HEK293 (cell line): Measurements from ENCODE around the gene MBNL2.

Source experiments
- GLI4 ChIP-seq: fragments of 450-650 bp; formaldehyde crosslinking; IDR thresholded peaks from 2 replicates; pipeline ENCODE4 v1.5.1; 2016; ENCODE audit warnings: missing biosample characterization, missing genetic modification characterization
- IKZF3 ChIP-seq: fragments of 450-650 bp; IDR thresholded peaks from 2 replicates; pipeline ENCODE4 v1.5.0; 2018; ENCODE audit warnings: missing biosample characterization, mild to moderate bottlenecking, missing genetic modification characterization, moderate library complexity
- KLF8 ChIP-seq: fragments of 450-650 bp; formaldehyde crosslinking; IDR thresholded peaks from 2 replicates; pipeline ENCODE4 v1.5.1; 2016; ENCODE audit warnings: missing biosample characterization, missing genetic modification characterization
- OSR2 ChIP-seq: fragments of 450-650 bp; formaldehyde crosslinking; IDR thresholded peaks from 2 replicates; pipeline ENCODE4 v1.5.1; 2016; ENCODE audit warnings: missing biosample characterization, missing genetic modification characterization
- SP3 ChIP-seq: fragments of 450-650 bp; formaldehyde crosslinking; IDR thresholded peaks from 2 replicates; pipeline ENCODE4 v1.5.1; 2016; ENCODE audit warnings: missing biosample characterization, missing genetic modification characterization
- ZBTB48 ChIP-seq: fragments of 450-650 bp; formaldehyde crosslinking; IDR thresholded peaks from 2 replicates; pipeline ENCODE4 v1.5.1; 2016; ENCODE audit warnings: missing biosample characterization, missing genetic modification characterization
- ZFHX2 ChIP-seq: fragments of 450-650 bp; formaldehyde crosslinking; conservative IDR thresholded peaks from 2 replicates; pipeline ENCODE4 v1.5.1; 2016; ENCODE audit warnings: missing biosample characterization, missing genetic modification characterization
- ZNF133 ChIP-seq: fragments of 450-650 bp; formaldehyde crosslinking; IDR thresholded peaks from 2 replicates; pipeline ENCODE4 v1.5.1; 2016; ENCODE audit warnings: missing biosample characterization, missing genetic modification characterization
- ZNF140 ChIP-seq: fragments of 450-650 bp; formaldehyde crosslinking; IDR thresholded peaks from 2 replicates; pipeline ENCODE4 v1.5.1; 2016; ENCODE audit warnings: missing biosample characterization, missing genetic modification characterization
- ZNF16 ChIP-seq: fragments of 450-650 bp; formaldehyde crosslinking; IDR thresholded peaks from 2 replicates; pipeline ENCODE4 v1.5.1; 2016; ENCODE audit warnings: low read depth, missing biosample characterization, missing genetic modification characterization
- ZNF202 ChIP-seq: fragments of 450-650 bp; formaldehyde crosslinking; IDR thresholded peaks from 2 replicates; pipeline ENCODE4 v1.5.1; 2016; ENCODE audit warnings: missing biosample characterization, missing genetic modification characterization, borderline replicate concordance
- ZNF274 ChIP-seq, 2 experiments: fragments of 200-500 bp in 1 of 2; fragments of 450-650 bp in 1 of 2; sonication (Bioruptor generic) in 1 of 2; formaldehyde crosslinking in 1 of 2; IDR thresholded peaks; 2 replicates each; pipeline versions ENCODE4 v1.5.1 to v1.6.1; 2014 to 2016; ENCODE audit warnings: borderline replicate concordance in 1 of 2, inconsistent platforms in 1 of 2, low read length in 1 of 2, missing biosample characterization in 1 of 2, missing genetic modification characterization in 1 of 2
- ZNF350 ChIP-seq: fragments of 450-650 bp; formaldehyde crosslinking; IDR thresholded peaks from 2 replicates; pipeline ENCODE4 v1.5.0; 2017; ENCODE audit warnings: missing biosample characterization, mild to moderate bottlenecking, missing genetic modification characterization
- ZNF37A ChIP-seq: fragments of 450-650 bp; IDR thresholded peaks from 2 replicates; pipeline ENCODE4 v1.5.1; 2018; ENCODE audit warnings: missing biosample characterization, missing genetic modification characterization
- ZNF391 ChIP-seq: fragments of 450-650 bp; formaldehyde crosslinking; IDR thresholded peaks from 2 replicates; pipeline ENCODE4 v1.5.1; 2016; ENCODE audit warnings: low read depth, missing biosample characterization, missing genetic modification characterization, borderline replicate concordance
- ZNF423 ChIP-seq: fragments of 450-650 bp; formaldehyde crosslinking; IDR thresholded peaks from 2 replicates; pipeline ENCODE4 v1.5.1; 2016; ENCODE audit warnings: missing biosample characterization, missing genetic modification characterization
- ZNF426 ChIP-seq: fragments of 450-650 bp; formaldehyde crosslinking; IDR thresholded peaks from 2 replicates; pipeline ENCODE4 v1.5.1; 2017; ENCODE audit warnings: missing biosample characterization, missing genetic modification characterization, mild to moderate bottlenecking, inconsistent platforms, moderate library complexity
- ZNF514 ChIP-seq: fragments of 450-650 bp; formaldehyde crosslinking; IDR thresholded peaks from 2 replicates; pipeline ENCODE4 v1.5.1; 2016; ENCODE audit warnings: missing biosample characterization, missing genetic modification characterization
- ZNF561 ChIP-seq: fragments of 450-650 bp; IDR thresholded peaks from 2 replicates; pipeline ENCODE4 v1.5.1; 2018; ENCODE audit warnings: missing biosample characterization, missing genetic modification characterization, borderline replicate concordance
- ZNF571 ChIP-seq: fragments of 450-650 bp; formaldehyde crosslinking; IDR thresholded peaks from 2 replicates; pipeline ENCODE4 v1.5.0; 2017; ENCODE audit warnings: missing biosample characterization, missing genetic modification characterization
- ZNF600 ChIP-seq: fragments of 450-650 bp; formaldehyde crosslinking; IDR thresholded peaks from 2 replicates; pipeline ENCODE4 v1.5.1; 2016; ENCODE audit warnings: missing biosample characterization, missing genetic modification characterization
- ZNF626 ChIP-seq: fragments of 450-650 bp; sonication (Bioruptor Pico); formaldehyde crosslinking; IDR thresholded peaks from 2 replicates; pipeline ENCODE4 v1.5.1; 2018; ENCODE audit warnings: missing biosample characterization, missing genetic modification characterization, inconsistent platforms
- ZNF654 ChIP-seq: fragments of 450-650 bp; formaldehyde crosslinking; IDR thresholded peaks from 2 replicates; pipeline ENCODE4 v1.5.1; 2016; ENCODE audit warnings: low read depth, missing biosample characterization, missing genetic modification characterization
- ZNF658 ChIP-seq: fragments of 450-650 bp; formaldehyde crosslinking; IDR thresholded peaks from 2 replicates; pipeline ENCODE4; 2016; ENCODE audit warnings: missing biosample characterization, missing genetic modification characterization
- ZNF670 ChIP-seq: fragments of 450-650 bp; formaldehyde crosslinking; IDR thresholded peaks from 2 replicates; pipeline ENCODE4 v1.5.1; 2016; ENCODE audit warnings: missing biosample characterization, missing genetic modification characterization, low read depth
- ZNF768 ChIP-seq: fragments of 450-650 bp; formaldehyde crosslinking; IDR thresholded peaks from 2 replicates; pipeline ENCODE4 v1.5.1; 2018; ENCODE audit warnings: missing biosample characterization, mild to moderate bottlenecking, missing genetic modification characterization
- ZNF776 ChIP-seq: fragments of 450-650 bp; formaldehyde crosslinking; IDR thresholded peaks from 2 replicates; pipeline ENCODE4 v1.5.0; 2017; ENCODE audit warnings: missing biosample characterization, missing genetic modification characterization, borderline replicate concordance
- ZNF777 ChIP-seq: fragments of 450-650 bp; formaldehyde crosslinking; IDR thresholded peaks from 2 replicates; pipeline ENCODE4 v1.5.1; 2017; ENCODE audit warnings: missing biosample characterization, missing genetic modification characterization, borderline replicate concordance
- TF ChIP-seq, protein P1 (sequence below): fragments of 450-650 bp; formaldehyde crosslinking; IDR thresholded peaks from 2 replicates; pipeline ENCODE4 v1.5.1; 2016; ENCODE audit warnings: missing biosample characterization, missing genetic modification characterization
- TF ChIP-seq, protein P2 (sequence below): fragments of 450-650 bp; formaldehyde crosslinking; IDR thresholded peaks from 2 replicates; pipeline ENCODE4 v1.5.1; 2017; ENCODE audit warnings: missing biosample characterization, missing genetic modification characterization
- TF ChIP-seq, protein P3 (sequence below): fragments of 450-650 bp; formaldehyde crosslinking; IDR thresholded peaks from 2 replicates; pipeline ENCODE4 v1.5.1; 2016; ENCODE audit warnings: missing biosample characterization, missing genetic modification characterization
- TF ChIP-seq, protein P4 (sequence below): fragments of 450-650 bp; formaldehyde crosslinking; IDR thresholded peaks from 2 replicates; pipeline ENCODE4 v1.5.1; 2016; ENCODE audit warnings: missing biosample characterization, missing genetic modification characterization

Gene MBNL2

DNA sequence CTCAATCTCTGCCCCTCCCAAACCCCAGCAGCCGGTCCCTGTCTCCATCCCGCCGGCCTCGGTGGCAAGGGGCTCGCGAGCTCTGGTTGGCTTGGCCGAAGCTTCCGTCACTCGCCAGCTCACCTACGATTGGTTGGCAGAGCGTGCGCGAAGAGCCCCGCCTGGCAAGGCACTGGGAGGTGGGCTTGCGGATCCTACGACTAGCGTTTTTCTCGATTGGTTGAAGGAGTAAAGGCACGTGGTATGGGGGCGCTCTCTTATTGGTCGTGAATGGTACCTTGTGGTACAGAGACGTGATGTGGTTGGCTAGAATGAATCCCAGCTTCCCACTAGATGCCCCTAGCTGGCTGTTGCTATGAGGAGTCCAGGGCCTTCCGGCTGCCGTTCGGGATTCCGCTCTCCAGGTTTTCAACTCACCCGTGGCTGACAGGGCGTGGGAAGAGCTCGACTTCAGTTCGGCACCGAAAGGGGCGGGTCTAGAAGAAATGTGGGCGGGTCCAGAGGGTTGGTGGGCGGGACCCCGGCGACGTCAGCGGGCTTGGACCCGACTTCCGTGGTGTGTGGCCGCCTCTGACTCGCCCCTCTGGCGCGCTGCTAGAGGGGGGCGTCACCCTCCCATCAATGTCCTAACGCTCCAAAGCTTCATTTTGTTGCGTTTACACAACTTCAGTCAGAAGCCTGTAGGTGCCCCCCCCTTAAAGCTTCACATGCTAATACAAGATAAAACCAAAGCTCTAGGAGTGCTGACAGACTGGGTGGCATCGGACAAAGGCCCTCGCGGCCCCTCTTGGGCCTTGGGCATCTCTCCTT lies 211.0 kb downstream of the MBNL2 start (continued):
- TF ChIP-seq ZNF600 (tag by site-specific recombination) (no peak), ZNF670 (no peak), GLI4 (tag by site-specific recombination) (no peak), ZNF768 (tag by site-specific recombination) (no peak), KLF8 (tag by site-specific recombination) (peak; percentile 83), ZBTB48 (tag by site-specific recombination) (peak; percentile 63; the same call in 1 of the 2 replicates), ZFHX2 (tag by site-specific recombination) (peak; percentile 93), ZNF626 (tag by site-specific recombination) (no peak), ZNF571 (tag by site-specific recombination) (no peak), ZNF426 (tag by site-specific recombination) (no peak), ZNF16 (no peak), ZNF777 (tag by site-specific recombination) (no peak), IKZF3 (tag by site-specific recombination) (no peak), ZNF514 (tag by site-specific recombination) (no peak), ZNF140 (tag by site-specific recombination) (no peak), ZNF561 (tag by site-specific recombination) (0 out of 2 replicates have a peak, but pooled peaks have one; percentile 73), ZNF37A (tag by site-specific recombination) (no peak), ZNF423 (tag by site-specific recombination) (no peak), ZNF654 (tag by site-specific recombination) (no peak), OSR2 (tag by site-specific recombination) (no peak; the same call in 1 of the 2 replicates), ZNF350 (tag by site-specific recombination) (no peak), ZNF274 (IDR thresholded peaks at IDR 0.05; ENCODE audit: low read length) (no peak), ZNF274 (tag by site-specific recombination; IDR thresholded peaks at IDR 0.05; ENCODE audit: borderline replicate concordance) (no peak), ZNF202 (tag by site-specific recombination) (no peak), ZNF133 (no peak), ZNF776 (no peak), ZNF658 (tag by site-specific recombination) (no peak), SP3 (peak; percentile 95), ZNF391 (tag by site-specific recombination) (0 out of 2 replicates have a peak, but pooled peaks have one; percentile 33)
- TF ChIP-seq, protein P1, sequence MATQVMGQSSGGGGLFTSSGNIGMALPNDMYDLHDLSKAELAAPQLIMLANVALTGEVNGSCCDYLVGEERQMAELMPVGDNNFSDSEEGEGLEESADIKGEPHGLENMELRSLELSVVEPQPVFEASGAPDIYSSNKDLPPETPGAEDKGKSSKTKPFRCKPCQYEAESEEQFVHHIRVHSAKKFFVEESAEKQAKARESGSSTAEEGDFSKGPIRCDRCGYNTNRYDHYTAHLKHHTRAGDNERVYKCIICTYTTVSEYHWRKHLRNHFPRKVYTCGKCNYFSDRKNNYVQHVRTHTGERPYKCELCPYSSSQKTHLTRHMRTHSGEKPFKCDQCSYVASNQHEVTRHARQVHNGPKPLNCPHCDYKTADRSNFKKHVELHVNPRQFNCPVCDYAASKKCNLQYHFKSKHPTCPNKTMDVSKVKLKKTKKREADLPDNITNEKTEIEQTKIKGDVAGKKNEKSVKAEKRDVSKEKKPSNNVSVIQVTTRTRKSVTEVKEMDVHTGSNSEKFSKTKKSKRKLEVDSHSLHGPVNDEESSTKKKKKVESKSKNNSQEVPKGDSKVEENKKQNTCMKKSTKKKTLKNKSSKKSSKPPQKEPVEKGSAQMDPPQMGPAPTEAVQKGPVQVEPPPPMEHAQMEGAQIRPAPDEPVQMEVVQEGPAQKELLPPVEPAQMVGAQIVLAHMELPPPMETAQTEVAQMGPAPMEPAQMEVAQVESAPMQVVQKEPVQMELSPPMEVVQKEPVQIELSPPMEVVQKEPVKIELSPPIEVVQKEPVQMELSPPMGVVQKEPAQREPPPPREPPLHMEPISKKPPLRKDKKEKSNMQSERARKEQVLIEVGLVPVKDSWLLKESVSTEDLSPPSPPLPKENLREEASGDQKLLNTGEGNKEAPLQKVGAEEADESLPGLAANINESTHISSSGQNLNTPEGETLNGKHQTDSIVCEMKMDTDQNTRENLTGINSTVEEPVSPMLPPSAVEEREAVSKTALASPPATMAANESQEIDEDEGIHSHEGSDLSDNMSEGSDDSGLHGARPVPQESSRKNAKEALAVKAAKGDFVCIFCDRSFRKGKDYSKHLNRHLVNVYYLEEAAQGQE (tag by site-specific recombination) = no peak
- TF ChIP-seq, protein P2, sequence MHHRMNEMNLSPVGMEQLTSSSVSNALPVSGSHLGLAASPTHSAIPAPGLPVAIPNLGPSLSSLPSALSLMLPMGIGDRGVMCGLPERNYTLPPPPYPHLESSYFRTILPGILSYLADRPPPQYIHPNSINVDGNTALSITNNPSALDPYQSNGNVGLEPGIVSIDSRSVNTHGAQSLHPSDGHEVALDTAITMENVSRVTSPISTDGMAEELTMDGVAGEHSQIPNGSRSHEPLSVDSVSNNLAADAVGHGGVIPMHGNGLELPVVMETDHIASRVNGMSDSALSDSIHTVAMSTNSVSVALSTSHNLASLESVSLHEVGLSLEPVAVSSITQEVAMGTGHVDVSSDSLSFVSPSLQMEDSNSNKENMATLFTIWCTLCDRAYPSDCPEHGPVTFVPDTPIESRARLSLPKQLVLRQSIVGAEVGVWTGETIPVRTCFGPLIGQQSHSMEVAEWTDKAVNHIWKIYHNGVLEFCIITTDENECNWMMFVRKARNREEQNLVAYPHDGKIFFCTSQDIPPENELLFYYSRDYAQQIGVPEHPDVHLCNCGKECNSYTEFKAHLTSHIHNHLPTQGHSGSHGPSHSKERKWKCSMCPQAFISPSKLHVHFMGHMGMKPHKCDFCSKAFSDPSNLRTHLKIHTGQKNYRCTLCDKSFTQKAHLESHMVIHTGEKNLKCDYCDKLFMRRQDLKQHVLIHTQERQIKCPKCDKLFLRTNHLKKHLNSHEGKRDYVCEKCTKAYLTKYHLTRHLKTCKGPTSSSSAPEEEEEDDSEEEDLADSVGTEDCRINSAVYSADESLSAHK (tag by site-specific recombination) = no peak
- TF ChIP-seq, protein P3, sequence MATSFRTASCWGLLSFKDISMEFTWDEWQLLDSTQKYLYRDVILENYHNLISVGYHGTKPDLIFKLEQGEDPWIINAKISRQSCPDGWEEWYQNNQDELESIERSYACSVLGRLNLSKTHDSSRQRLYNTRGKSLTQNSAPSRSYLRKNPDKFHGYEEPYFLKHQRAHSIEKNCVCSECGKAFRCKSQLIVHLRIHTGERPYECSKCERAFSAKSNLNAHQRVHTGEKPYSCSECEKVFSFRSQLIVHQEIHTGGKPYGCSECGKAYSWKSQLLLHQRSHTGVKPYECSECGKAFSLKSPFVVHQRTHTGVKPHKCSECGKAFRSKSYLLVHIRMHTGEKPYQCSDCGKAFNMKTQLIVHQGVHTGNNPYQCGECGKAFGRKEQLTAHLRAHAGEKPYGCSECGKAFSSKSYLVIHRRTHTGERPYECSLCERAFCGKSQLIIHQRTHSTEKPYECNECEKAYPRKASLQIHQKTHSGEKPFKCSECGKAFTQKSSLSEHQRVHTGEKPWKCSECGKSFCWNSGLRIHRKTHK (tag by site-specific recombination) = no peak
- TF ChIP-seq, protein P4, sequence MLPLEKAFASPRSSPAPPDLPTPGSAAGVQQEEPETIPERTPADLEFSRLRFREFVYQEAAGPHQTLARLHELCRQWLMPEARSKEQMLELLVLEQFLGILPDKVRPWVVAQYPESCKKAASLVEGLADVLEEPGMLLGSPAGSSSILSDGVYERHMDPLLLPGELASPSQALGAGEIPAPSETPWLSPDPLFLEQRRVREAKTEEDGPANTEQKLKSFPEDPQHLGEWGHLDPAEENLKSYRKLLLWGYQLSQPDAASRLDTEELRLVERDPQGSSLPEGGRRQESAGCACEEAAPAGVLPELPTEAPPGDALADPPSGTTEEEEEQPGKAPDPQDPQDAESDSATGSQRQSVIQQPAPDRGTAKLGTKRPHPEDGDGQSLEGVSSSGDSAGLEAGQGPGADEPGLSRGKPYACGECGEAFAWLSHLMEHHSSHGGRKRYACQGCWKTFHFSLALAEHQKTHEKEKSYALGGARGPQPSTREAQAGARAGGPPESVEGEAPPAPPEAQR (tag by site-specific recombination) = no peak
